Adrenal gland (tissue), 5 donors: ENCODE data around the gene ZNF76.

Source experiments
- POLR2A ChIP-seq, 2 donors: fragments of 450-650 bp; IDR thresholded peaks; one replicate each; pipeline ENCODE4 v1.6.1; 2017; ENCODE audit warnings: antibody characterized with exemption in 2 of 2, mild to moderate bottlenecking in 2 of 2, moderate library complexity in 1 of 2
- TF ChIP-seq, protein P1 (sequence below), 6 experiments: fragments of 450-650 bp in 4 of 6; fragments of 200-600 bp in 2 of 6; sonication (generic) in 1 of 6; IDR thresholded peaks; 1 replicate in 5 of 6; 2 replicates in 1 of 6; pipeline versions ENCODE4 v1.5.1 to v1.8.0; 2016 to 2021; ENCODE audit warnings: antibody characterized with exemption in 6 of 6, mild to moderate bottlenecking in 2 of 6, moderate library complexity in 1 of 6
- donor health status: DM: no; HTN: no; CAD: no.

DNA sequence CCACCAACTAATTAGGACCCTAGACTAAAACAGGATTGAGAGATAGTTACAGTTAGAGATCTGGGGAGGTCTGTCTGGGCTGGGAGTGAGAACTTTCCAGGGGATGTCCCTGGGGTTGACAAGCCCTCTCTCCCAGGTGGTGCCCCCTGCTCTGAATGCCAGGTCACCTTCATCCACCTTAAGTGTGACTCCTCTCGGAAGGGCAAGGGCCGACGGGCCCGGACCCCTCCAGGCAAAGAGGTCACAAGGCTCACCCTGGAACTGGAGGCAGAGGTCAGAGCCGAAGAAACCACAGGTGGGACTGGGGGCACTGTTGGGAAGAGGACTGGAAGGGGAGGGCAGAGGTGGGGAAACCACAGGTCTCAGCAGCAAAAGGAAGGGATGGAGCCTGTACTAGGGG, 17.0 kb upstream of the ZNF76 start:
- TF ChIP-seq, protein P1, sequence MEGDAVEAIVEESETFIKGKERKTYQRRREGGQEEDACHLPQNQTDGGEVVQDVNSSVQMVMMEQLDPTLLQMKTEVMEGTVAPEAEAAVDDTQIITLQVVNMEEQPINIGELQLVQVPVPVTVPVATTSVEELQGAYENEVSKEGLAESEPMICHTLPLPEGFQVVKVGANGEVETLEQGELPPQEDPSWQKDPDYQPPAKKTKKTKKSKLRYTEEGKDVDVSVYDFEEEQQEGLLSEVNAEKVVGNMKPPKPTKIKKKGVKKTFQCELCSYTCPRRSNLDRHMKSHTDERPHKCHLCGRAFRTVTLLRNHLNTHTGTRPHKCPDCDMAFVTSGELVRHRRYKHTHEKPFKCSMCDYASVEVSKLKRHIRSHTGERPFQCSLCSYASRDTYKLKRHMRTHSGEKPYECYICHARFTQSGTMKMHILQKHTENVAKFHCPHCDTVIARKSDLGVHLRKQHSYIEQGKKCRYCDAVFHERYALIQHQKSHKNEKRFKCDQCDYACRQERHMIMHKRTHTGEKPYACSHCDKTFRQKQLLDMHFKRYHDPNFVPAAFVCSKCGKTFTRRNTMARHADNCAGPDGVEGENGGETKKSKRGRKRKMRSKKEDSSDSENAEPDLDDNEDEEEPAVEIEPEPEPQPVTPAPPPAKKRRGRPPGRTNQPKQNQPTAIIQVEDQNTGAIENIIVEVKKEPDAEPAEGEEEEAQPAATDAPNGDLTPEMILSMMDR (IDR thresholded peaks at IDR 0.05) = no peak
- no peak for TF ChIP-seq POLR2A (IDR thresholded peaks at IDR 0.05)
